Endothelial cell of umbilical vein (primary cell): ENCODE data around the gene RBM22. TPM values are rescaled to one million over a fixed set of nuclear protein-coding genes. Genes with fewer than 3 reads are reported as not detected.

Experiments used
- BruUV-seq: library from RNA; stranded (reverse); fragments of 400-500 nt; replicated peaks from 2 replicates; lab custom pipeline; 2021; lab: Mats Ljungman, UMichigan
- CTCF ChIA-PET: fragments of 300-600, 350-600 bp; sonication (Branson Sonifier 250); formaldehyde crosslinking; loops from one replicate; lab custom pipeline; 2021; ENCODE audit warnings: antibody characterized with exemption, inconsistent platforms; lab: Charles Lee
- POLR2A ChIA-PET: fragments of 300-600, 350-600 bp; sonication (Branson Sonifier 250); formaldehyde crosslinking; loops from one replicate; lab custom pipeline; 2021; ENCODE audit warnings: antibody characterized with exemption, inconsistent platforms; lab: Charles Lee
- DNase-seq: peaks from one replicate; pipeline ENCODE4 v3.0.0-alpha.2; 2011; ENCODE audit warnings: low read depth, low spot score
- FAIRE-seq: peaks from 2 replicates; lab custom pipeline; 2011; peaks lifted over from hg19 to GRCh38; lab: Jason Lieb, UNC
- H2AFZ ChIP-seq: 2 replicates; pipeline ENCODE4 v1.6.0; 2012; ENCODE audit warnings: low read depth, low read length, control low read depth, inconsistent platforms
- H3K27ac ChIP-seq: 2 replicates; pipeline ENCODE4 v1.5.1; 2011; ENCODE audit warnings: low read depth, mild to moderate bottlenecking, control low read depth, low read length, moderate library complexity; ENCODE audit not compliant: insufficient read depth
- H3K27me3 ChIP-seq, 2 experiments: 2 replicates each; pipeline versions ENCODE4 v1.6.0 to v1.6.1; 2011; ENCODE audit warnings: low read length in 2 of 2, mixed read lengths in 1 of 2; ENCODE audit not compliant: control insufficient read depth in 2 of 2, insufficient read depth in 2 of 2
- H3K36me3 ChIP-seq, 2 experiments: 2 replicates in 1 of 2; 3 replicates in 1 of 2; pipeline ENCODE4 v1.5.1; 2011; ENCODE audit warnings: low read length in 2 of 2, mild to moderate bottlenecking in 1 of 2, moderate library complexity in 1 of 2; ENCODE audit not compliant: control insufficient read depth in 2 of 2, insufficient read depth in 2 of 2; ENCODE audit errors: extremely low read depth in 1 of 2
- H3K4me1 ChIP-seq: 3 replicates; pipeline ENCODE4 v1.5.1; 2011; ENCODE audit warnings: mild to moderate bottlenecking, low read length; ENCODE audit not compliant: control insufficient read depth, insufficient read depth; ENCODE audit errors: extremely low read depth
- H3K4me2 ChIP-seq: 2 replicates; pipeline ENCODE4 v1.6.1; 2011; ENCODE audit warnings: low read length, control low read depth, mixed read lengths; ENCODE audit not compliant: insufficient read depth
- H3K4me3 ChIP-seq, 3 experiments: fragments of 200-600 bp in 1 of 3; sonication (generic), shearing (Covaris generic) in 1 of 3; replicated peaks in 1 of 3; 2 replicates each; pipeline ENCODE4 v1.5.1; 2011 to 2016; ENCODE audit warnings: control low read depth in 3 of 3, low read length in 3 of 3, mild to moderate bottlenecking in 2 of 3, inconsistent platforms in 1 of 3, low read depth in 1 of 3, moderate library complexity in 1 of 3; ENCODE audit not compliant: insufficient read depth in 1 of 3
- H3K79me2 ChIP-seq: 2 replicates; pipeline ENCODE4 v1.6.0; 2012; ENCODE audit warnings: low read length, inconsistent platforms; ENCODE audit not compliant: control insufficient read depth, insufficient read depth
- H3K9ac ChIP-seq: replicated peaks from 2 replicates; pipeline ENCODE3; 2011; ENCODE audit warnings: low read length, control low read depth; ENCODE audit not compliant: insufficient read depth; ENCODE audit errors: extremely low read depth
- H3K9me1 ChIP-seq: replicated peaks from 3 replicates; pipeline ENCODE4 v1.6.0; 2011; ENCODE audit warnings: mild to moderate bottlenecking, low read length; ENCODE audit not compliant: control insufficient read depth, insufficient read depth; ENCODE audit errors: extremely low read depth
- H3K9me3 ChIP-seq: replicated peaks from 2 replicates; pipeline ENCODE4 v1.5.1; 2012; ENCODE audit warnings: low read length, inconsistent platforms; ENCODE audit not compliant: control insufficient read depth, insufficient read depth
- H4K20me1 ChIP-seq: replicated peaks from 2 replicates; pipeline ENCODE3; 2011; ENCODE audit warnings: mild to moderate bottlenecking, low read length; ENCODE audit not compliant: control insufficient read depth, insufficient read depth; ENCODE audit errors: extremely low read depth
- EZH2 ChIP-seq: IDR thresholded peaks from 2 replicates; pipeline ENCODE4 v1.6.1; 2012; ENCODE audit warnings: borderline replicate concordance, low read depth, mild to moderate bottlenecking, moderate library complexity, low read length, inconsistent platforms; ENCODE audit not compliant: severe bottlenecking
- FOS ChIP-seq: IDR thresholded peaks from 2 replicates; pipeline ENCODE4 v1.6.1; 2011; ENCODE audit warnings: mild to moderate bottlenecking, low read length, moderate library complexity, borderline replicate concordance; ENCODE audit not compliant: insufficient read depth
- MAX ChIP-seq: IDR thresholded peaks from 2 replicates; pipeline ENCODE4 v1.6.1; 2011; ENCODE audit not compliant: insufficient read depth, insufficient read length
- POLR2A ChIP-seq: IDR thresholded peaks from 2 replicates; pipeline ENCODE4 v1.6.1; 2012; ENCODE audit warnings: low read depth, mild to moderate bottlenecking, control low read depth, low read length
- POLR2AphosphoS5 ChIP-seq: IDR thresholded peaks from 2 replicates; pipeline ENCODE4 v1.6.1; 2012; ENCODE audit warnings: low read depth, mild to moderate bottlenecking, control low read depth, low read length, moderate library complexity; ENCODE audit not compliant: insufficient read depth
- dilution Hi-C: fragments of 300-500 bp; cut with MboI; formaldehyde crosslinking; loops from one replicate; pipeline ENCODE4 v1.15.0; 2019; ENCODE audit warnings: low sequenced_read_pairs; ENCODE audit not compliant: extremely low pct_ligation_motif_present
- intact Hi-C: fragments of 100-400 bp; cut with micrococcal nuclease; formaldehyde crosslinking; loops from one replicate; pipeline ENCODE4 v1.10.0; 2022
- polyA plus RNA-seq, 4 experiments: library from polyadenylated mRNA; depleted of rRNA in 3 of 4; stranded (reverse) in 3 of 4; unstranded in 1 of 4; fragments of >200 nt; gene quantifications; 2 replicates each; pipeline versions ENCODE4 v1.2.1 to v1.2.3, GENCODE V29; 2011 to 2012; ENCODE audit warnings: missing spikeins in 1 of 4
- total RNA-seq: library from RNA; stranded (reverse); gene quantifications from 2 replicates; pipeline ENCODE4 v1.2.3, GENCODE V29; 2021

RBM22 gene
- total and polyA plus RNA-seq, 2 donors (not counting 3 experiments of a cell fraction or from before 2014, with no cell fraction given), result 41.8 to 51.2 TPM

GRCh38 chr5:150649108-150650020 lies 51.5 kb downstream of the RBM22 start:
- DNase-seq, result no peak
- no peak for TF ChIP-seq POLR2A
- TF ChIP-seq POLR2AphosphoS5, result no peak
- no peak for TF ChIP-seq FOS
- no peak for TF ChIP-seq MAX
- no peak for TF ChIP-seq EZH2
- ChIA-PET POLR2A (no interaction called here), CTCF (interaction anchor here (1.7 kb wide), 1 partner anchor 198 kb away, joined by 4 read pairs; no protein-coding TSS in a partner anchor)
- H3K27ac ChIP-seq, result no peak overlapping the region
- H2AFZ ChIP-seq, result no peak overlapping the region
- no peak overlapping the region for H3K4me2 ChIP-seq
- H3K9me3 ChIP-seq, result no peaks in the 10 kb centered on the region
- no peak for FAIRE-seq
- H4K20me1 ChIP-seq, result no peaks in the 10 kb centered on the region
- peaks cover 52% of the 10 kb centered on the region for H3K79me2 ChIP-seq
- no peak overlapping the region for H3K4me3 ChIP-seq
- dilution Hi-C loops, result no loop called here
- H3K36me3 ChIP-seq, result peaks cover 17 to 66% of the 10 kb centered on the region in 2 experiments
- intact Hi-C loops, result no loop called here
- no TSS peak for BruUV-seq
- no peaks in the 10 kb centered on the region for H3K27me3 ChIP-seq
- peaks cover 12% of the 10 kb centered on the region for H3K4me1 ChIP-seq
- H3K9ac ChIP-seq, result no peak overlapping the region
- no peaks in the 10 kb centered on the region for H3K9me1 ChIP-seq
